Hematopoietic multipotent progenitor cell treated with erythropoietin and hydrocortisone succinate and interleukin-3 and kit ligand, for 6 days (in vitro differentiated cells): ENCODE measurements around the gene GNAO1.

Experiments used
- DNase-seq: peaks from one replicate; pipeline ENCODE4 v3.0.0-alpha.2; 2015

GNAO1 gene

DNA sequence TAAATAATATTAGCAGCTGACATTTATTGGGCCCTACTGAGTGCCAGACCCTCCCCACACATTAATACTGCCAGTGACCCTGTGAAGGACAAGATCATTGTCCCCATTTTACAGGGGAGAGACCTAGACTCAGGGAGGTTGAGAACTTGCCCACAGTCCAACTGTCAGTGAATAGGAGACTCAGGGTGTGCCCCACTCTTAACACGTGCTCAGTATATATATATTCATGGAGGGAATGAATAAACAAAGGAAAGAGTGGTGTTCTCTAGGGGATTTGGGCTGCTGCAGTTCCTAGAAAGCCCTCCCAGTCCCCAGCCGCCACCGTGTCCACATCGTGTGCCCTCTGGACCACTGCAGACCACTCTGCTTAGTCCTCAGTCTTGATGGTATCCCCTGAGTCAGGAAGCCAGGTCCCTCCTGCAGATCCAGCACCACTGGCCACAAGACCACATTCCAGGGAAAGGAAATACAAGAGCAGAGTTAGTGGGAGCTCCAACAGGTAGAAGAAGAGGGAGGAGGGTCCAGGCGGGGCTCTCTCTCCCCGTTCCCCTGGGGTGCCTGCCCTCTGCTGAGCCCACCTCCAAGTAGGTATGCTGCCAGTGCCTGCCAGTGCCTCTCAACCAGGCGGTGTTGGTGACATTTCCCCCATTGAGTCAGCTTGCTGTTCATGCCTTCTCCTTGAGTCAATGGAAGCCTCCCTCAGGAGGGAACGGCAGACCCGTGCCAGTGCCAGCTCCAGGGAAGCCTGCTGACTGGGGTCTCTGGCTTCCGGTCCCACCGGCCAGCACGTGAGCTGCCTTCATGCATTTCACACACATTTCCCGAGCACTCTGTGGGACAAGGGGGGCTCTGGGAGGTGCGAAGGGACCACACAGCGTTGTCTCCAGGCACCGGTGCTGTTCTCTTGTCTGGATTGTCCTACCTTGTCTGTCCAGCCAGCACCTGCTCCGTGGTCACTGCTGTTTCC, 75.6 kb downstream of the GNAO1 start:
- DNase-seq, result no peak

DNA sequence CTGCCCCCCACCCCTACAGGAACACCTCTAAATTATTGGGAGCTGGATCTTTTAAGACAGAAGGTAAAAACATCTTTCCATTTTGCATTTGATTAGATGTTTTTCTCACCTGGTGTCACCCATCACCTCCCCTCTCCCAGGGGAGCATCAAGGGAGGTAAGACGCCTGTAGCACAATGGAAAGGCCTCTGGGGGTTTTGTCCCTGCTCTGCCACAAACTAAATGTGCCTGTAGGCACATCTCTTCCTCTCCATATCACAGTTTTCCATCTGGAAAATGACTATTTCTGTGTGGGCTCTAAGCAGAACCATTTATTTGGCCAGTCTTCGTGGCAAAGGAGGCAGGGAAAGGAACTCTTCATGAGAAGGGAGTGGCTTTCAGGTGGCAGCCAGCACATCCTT, 76.6 kb downstream of the GNAO1 start:
- no peak for DNase-seq

DNA sequence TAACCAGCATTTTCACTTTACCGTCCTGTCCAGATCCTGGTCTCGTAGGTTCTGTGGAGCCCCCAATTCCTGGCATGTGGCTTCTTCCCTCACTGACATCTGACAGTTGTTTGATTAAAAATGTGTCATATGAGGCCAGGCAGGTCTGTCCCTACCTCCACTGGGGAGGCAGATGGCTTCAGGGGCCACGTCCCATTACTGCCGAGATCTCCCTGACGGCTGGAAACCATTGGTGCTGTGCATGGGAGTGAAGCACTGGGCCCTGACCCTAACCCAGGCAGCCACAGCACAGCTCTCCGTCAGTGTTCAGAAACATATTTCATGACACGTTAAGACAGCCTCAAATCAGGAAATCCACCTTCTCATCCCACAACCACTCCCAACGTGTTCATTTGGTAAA, 77.5 kb downstream of the GNAO1 start:
- no peak for DNase-seq

DNA sequence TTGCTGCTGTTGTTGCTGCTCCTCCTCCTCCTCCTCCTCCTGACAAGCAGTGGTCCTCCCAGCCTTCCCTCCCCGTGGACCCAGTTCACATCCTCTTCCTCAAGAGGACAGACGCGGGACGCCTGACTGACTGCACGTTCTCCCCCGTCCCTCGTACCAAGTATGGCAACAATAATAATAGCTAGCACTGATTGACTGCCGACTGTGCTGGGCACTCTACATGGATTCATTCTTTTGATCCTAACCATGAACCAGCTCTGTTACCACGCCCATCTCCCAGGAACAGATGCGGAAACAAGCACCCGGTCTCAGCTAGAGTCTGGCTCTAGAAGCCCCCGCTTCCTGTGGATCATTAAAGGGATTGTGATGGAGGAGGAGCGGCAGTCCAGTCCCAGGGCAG, 78.0 kb downstream of the GNAO1 start:
- DNase-seq, result no peak

DNA sequence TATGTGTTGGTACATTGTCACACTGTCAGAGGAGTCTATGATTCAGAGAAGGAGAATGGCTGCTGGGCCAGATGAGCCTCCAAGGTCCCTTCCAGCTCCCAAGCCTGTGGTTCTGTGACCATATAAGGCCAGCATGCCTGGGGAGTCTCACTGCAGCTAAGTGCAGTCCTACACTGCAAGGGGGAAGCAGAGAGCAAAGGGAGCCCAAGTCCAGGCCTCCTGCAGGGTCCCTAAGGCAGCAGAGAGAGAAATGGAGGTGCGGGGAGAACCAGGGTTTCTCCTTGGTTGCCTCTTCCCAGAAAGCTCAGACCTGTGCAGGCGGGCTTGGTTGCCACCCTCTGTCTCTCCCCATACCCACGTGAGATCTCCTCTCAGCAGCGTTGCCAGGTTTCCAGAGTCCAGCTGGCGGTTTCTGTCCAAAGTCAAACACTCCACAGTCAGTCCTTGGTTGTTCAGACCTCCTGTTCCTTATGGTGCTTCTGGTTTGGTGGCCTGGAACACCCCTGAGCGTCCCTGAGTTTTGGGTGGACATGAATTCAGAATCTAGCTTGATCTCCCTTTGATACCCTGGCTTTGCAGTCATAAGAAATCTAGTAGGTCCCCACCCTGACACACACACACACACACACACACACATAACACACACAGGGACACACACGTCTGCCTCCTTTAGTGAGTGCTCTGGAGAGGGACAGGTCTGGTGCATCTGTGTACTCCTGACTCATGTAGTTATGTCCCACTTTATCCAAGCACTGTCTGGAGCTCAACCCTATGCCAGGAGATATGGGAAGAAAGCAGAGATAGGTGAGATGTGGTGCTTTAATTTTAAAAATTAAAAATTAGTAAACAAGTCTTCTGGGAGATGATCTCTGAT, 78.8 kb downstream of the GNAO1 start:
- DNase-seq, result no peak

DNA sequence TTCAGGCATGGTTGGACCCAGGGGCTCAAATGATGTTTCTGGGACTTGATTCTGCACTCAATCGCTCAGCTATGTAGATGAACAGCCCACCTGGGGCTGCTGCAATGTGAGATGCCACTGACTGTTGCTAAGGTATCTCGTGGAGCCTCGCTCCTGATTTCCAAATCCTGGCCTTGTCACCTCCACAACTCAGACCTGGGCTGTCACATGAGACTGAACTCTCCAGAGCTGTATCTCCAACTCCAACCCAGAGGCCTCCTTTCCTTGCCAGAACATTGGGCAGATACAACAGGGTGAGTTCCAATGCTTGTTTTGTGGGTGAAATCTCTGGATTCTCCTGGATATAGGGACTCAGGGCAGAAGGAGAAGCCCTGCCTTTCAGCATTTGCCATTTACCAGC, 79.5 kb downstream of the GNAO1 start:
- DNase-seq, result no peak

DNA sequence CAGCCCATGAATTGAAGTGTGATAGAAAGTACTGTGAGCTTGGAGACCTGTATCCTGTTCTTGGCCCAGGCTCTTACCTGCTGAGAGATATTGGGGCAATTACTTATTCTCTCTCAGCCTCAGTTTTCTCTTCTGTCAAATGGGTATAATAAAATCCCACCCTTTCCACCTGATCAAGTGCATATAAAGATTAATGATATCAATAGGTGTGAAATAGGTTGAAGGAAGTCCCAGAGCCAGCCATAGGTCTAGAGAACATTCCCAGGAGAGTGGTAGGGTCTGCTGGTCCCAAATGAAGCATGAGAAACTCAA, 81.2 kb downstream of the GNAO1 start:
- DNase-seq, result no peak

DNA sequence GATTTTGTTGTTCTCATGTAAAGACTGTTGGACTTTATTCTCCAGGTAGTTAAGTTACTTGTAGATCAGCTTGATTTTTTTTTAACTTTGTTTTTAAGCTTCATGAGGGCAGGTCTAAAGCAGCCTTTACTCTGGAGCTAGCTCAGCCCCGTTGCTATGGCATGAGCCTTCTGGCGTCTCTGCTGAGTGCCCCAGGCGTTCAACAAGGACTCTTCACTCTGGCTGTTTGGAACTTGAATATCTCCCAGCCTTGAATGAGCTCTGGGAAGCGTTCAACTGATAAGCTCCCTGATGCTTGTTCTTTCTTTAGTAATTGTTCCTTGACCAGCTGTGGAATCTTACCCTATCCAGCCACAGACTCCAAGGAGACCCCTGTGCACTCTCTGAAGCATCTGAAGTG, 82.3 kb downstream of the GNAO1 start:
- DNase-seq, result no peak

DNA sequence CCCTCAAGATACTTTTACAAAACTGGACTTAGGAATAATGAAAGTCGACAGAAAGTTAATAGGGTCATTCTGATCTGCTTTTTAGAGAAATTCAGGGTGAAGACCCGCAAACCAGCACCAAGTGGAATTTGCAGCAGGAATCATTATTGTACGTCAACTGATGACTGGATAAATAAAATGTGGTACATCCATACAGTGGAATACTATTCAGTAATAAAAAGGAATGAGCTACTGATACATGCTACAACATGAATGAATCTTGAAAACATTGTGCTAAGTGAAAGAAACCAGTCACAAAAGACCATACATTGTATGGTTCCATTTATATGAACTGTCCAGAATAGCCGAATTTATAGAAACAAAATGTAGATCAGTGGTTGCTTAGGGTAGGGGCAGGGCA, 83.1 kb downstream of the GNAO1 start:
- DNase-seq, result no peak

DNA sequence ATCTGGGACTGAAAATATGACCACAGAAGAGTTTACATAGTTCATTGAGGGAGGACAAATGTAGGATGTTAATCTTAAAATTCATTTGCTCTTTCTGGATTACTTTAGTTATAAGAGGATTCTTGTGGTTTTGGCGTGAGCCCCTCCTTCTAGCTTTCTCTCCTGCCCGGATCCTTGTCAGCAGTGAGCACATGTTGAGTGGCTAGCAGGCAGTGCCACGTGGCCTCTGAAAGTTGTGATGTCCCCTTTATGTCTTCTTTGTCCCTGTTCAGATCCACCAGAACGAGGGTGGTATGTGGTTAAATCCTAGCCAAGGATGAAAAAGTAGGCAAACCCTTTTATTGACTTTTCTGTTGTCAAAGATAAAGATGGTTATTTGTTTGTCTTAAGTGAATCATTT, 83.8 kb downstream of the GNAO1 start:
- peak; percentile 72 for DNase-seq

DNA sequence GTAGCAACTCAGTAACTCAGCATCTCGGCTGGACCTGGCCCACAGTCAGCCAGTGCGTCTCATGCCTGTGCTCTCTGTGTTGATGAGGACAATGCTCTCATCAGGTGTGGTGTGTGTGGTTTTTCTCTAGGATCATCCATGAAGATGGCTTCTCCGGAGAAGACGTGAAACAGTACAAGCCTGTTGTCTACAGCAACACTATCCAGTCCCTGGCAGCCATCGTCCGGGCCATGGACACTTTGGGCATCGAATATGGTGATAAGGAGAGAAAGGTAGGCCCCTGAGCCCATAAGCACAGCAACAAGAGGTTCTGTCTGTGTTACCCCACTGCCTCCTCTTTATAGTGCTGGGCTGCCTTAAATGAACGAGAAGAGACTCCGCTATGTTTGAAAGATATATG, 84.5 kb downstream of the GNAO1 start:
- no peak for DNase-seq

DNA sequence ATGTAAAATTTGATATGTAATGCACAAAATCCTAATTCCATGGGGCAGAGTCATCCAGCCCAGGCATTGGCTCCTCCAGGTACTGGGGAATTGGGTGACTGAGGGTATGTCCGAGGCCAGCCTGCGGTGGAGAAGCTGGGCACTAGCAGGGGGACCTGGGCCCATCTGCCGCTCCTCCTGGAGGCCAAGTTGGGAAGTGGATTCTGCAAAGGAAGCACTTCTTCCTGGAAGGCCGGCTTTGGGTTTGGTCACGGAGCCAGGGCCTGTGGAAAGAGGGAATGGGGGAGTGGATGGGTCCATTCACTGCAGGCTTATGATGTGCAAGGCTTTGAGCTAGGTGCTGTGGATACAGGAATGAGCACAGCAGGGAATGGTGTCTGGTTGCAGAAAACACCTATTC, 85.8 kb downstream of the GNAO1 start:
- DNase-seq, result no peak

DNA sequence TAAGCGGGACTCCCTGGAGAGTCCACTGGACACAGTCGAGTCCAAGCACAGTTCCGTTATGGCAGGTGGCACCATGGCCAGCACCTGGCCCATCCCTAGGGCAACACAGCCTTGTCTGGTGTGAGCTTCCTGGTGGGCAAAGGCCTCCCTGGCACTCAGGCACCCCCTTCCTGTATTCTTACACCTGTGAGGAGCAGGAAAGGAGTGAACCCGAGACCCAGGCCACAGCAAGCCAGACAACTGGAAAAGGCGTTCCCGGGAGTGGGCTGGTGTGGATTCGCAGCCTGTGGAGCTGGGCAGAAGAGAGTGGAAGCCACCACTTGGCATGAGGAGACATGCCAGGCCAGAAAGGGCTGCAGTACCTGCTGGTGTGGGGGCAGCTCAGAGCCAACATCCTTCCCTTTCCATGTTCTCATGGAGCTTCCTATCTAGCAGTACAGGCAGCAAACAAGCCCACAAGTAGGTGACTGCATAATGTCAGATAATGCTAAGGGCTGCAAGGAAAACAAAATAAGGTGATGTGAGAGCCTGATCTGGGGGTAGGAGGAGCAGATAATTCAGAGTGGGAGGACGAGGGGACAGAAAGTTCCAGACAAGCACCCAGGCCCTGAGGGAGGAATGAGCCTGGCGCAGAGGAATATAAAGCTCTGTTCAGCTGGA, 87.0 kb downstream of the GNAO1 start:
- peak; percentile 79 for DNase-seq

DNA sequence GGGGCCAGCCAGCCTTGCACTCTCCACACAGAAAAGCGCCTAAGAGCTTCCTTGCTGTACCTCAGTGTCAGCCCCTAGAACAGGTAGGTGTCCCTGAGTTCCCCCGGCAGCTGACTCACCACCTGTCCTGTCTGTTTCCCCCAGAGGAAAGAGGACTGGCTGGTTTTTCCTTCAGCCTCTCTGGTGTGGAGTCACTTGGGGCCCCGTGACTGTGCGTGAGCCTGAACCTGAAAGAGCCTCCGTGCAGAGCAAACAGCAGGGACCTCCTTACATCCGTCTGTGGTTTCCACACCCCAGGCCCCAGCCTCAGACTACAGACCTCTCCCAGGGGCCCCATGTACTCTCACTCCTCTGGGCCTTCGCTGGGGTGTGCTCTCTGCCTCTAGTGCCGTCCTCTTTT, 87.8 kb downstream of the GNAO1 start:
- peak; percentile 66 for DNase-seq

DNA sequence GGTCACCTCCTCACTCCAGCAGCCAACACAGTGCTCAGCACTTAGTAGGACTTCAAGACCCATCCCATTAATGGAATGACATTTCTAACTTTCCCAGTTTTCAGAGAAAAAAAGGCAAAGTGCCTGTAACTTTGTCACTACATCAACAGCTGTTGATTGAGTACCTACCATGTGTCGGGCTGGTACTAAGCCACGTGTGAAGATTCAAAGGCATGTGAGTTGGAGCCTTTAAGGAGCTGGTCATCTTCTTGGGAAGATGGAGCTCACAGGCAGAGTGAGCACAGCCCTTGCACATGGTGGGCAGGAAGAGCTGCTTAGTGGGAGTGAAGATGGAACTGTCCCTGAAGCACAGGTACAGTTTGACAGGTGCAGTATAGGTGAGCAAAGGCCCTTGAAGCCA, 88.6 kb downstream of the GNAO1 start:
- no peak for DNase-seq

DNA sequence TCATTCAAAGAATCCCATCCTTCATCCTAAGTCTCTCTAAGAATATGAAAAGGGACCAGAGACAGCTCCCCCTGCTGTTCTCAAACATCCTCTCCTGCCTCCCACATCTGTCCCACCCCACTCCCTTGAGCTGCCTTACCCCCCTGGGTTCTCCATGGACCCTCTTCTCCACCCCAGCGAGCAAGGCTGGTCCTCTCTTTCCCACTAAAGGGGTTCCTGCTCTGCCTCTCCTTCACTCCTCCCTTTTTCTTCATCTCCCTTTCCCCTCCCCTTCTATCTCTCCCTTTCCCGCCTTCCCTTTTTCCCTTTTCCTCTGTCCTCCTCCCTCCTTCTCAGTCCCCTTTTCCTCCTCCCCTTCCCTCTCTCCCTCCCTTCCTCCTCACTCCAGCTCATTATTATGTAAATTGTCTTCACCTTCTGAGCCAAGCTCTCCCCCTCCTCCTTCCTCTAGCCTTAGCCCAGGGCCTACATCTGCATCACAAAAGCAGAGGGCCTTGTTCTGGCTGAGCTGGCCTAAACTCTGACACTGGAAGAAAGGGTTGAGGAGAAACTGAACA, 90.0 kb downstream of the GNAO1 start:
- DNase-seq, result peak; percentile 57

DNA sequence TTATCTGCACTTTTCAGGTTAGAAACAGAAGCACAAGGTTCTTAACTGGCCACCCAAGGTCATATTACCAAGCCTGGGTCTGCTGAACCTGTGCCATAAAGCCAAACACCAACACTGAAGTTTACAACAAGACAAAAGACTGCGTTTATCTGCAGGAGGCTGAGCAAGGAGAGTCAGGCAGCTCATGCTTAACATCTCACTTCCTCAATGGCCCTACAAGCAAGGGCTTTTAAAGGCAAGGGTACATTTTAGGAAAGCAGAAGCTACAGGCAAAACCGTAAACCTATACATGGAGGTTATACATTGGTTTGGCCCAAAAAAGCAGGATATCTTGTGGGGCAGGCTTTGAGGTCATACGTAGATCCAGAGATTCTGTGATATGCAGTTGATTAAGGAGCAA, 91.2 kb downstream of the GNAO1 start:
- DNase-seq, result no peak

DNA sequence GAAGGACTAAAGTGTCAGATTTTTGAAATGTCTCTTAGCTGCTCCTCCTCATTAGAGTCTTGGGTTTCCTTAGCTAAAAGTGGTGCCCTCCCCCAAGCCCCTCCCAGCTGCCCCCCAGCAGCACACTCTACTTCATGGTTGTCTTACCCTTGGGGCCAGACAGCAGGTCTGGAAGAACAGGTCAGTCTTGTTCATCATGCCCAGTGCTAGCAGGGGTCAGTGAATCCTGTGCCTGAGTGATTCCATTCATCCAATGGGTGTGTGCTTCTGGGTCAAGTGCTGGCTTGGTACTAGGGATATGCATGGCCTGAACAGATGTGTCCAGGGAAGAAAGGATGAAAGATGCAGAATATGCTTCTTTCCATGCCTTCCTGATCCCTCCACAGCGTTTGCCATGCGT, 93.2 kb downstream of the GNAO1 start:
- no peak for DNase-seq

DNA sequence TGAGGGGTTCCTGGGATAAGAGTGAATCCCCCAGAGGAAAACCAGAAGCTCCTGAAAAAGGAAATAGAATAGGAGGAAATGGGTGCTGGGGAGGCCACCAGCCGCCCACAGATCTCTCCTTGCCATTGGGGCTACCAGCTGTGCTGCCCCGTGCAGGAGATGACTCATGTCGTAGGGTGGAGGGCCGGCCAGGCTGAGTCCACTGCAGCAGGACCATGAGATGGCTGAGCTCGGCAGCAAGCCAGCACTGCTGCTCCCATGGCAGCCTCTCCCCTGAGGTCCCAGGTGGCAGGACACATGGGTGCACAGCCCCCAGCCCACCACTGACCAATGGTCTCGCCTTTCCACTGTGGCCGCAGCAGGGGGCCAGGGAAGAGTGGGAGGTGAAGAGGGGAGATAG, 95.5 kb downstream of the GNAO1 start:
- no peak for DNase-seq

DNA sequence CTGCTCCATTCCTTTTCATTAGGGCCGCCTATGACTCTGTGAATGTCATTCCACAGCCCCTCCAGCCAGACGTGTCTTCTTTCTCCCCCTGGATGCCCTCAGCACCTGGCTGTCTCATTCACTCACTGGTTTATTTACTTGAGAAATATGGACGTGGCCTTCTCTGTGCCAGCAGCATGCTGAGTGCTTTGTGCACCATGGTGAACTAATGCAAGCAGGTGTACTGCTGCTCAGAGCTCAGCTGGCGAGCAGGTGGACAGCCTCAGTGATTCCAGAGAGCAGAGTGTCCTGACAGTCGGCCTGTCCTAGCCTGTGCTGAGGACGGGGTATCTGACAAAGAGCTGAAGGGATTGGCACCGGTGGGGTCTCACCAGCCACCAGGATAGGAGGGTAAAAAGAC, 96.7 kb downstream of the GNAO1 start:
- DNase-seq, result no peak

DNA sequence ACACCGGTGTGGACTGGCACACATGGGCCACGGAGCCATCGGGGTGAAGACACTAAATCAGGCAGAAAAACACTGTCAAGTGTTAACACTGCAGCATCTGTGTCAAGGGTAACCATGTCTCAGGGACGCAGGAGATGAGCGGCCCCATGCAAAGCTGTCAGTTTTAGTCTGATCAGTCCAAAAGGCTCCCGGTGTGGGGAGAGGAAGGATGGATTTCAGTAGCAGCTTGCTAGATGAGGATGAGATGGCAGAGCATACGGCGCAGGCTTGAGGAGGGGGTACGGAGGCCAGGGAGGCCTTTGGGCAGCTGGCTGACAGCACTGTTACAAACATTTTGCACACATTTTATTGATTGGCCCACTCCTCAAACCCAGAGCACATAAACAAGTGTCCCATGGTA, 98.1 kb downstream of the GNAO1 start:
- DNase-seq, result no peak

DNA sequence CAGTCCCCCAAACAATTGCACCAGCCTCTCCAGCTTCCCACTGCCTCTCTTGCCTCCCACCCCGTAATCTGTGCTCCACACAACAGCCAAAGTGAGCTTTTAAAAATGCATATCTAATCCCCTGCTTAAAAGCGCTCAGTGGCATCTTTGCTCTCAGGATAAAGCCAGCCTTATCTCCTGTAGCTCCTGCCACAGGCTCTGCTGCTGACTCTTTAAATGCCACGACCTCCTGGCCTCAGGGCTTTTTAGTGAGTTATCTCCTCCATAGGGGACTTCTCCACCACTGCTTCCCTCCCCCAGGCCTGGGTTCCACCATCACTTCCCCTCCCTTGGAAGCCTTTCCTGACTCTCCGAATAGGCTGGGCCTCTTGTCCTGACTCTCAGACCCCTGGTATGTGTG, 98.6 kb downstream of the GNAO1 start:
- DNase-seq, result peak; percentile 71

DNA sequence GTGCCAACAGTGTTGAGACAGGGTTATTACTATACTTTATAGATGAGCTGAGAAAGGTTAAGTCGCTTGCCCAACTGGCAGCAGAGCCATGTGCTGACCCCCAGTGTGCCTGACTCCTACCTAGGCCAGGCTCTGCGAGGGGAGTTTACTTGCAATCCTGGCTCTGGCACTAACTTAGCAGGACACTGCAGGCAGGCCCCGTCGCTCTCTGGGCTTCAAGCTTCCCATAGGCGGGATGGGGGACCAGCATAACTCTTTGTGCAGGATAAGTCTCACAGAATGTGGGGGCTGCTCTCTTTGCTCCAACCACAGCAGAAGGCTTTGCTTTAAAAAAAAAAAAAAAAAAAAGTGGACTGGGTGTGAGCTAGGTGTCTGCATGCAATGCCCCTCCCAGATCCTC, 102.7 kb downstream of the GNAO1 start:
- DNase-seq, result no peak
